Cardiac fibroblast (primary cell): ENCODE measurements around the gene PAM.
"Not testable (repeated sequence)": the region's sequence is repeated elsewhere in the genome, so short reads cannot be mapped to it uniquely, and the experiment has no call there.

ENCODE experiments used
- DNase-seq, 2 donors: peaks; one replicate each; pipeline versions ENCODE4 v3.0.0 to v3.0.0-alpha.2; 2010; ENCODE audit warnings: low read depth in 2 of 2
- H3K4me3 ChIP-seq, 2 donors: replicated peaks in 1 of 2; 1 replicate in 1 of 2; 2 replicates in 1 of 2; pipeline ENCODE4 v1.5.1; 2011; ENCODE audit warnings: low read depth in 2 of 2, low read length in 2 of 2, mild to moderate bottlenecking in 2 of 2, moderate library complexity in 1 of 2
- TF ChIP-seq, protein P1 (sequence below): IDR thresholded peaks from one replicate; pipeline ENCODE4 v1.5.1; 2011; ENCODE audit warnings: low read depth, mild to moderate bottlenecking, low read length, inconsistent platforms

The PAM gene

GRCh38 chr5:102750151-102750834 lies 4.8 kb upstream of the PAM start:
- TF ChIP-seq, protein P1, sequence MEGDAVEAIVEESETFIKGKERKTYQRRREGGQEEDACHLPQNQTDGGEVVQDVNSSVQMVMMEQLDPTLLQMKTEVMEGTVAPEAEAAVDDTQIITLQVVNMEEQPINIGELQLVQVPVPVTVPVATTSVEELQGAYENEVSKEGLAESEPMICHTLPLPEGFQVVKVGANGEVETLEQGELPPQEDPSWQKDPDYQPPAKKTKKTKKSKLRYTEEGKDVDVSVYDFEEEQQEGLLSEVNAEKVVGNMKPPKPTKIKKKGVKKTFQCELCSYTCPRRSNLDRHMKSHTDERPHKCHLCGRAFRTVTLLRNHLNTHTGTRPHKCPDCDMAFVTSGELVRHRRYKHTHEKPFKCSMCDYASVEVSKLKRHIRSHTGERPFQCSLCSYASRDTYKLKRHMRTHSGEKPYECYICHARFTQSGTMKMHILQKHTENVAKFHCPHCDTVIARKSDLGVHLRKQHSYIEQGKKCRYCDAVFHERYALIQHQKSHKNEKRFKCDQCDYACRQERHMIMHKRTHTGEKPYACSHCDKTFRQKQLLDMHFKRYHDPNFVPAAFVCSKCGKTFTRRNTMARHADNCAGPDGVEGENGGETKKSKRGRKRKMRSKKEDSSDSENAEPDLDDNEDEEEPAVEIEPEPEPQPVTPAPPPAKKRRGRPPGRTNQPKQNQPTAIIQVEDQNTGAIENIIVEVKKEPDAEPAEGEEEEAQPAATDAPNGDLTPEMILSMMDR = no peak
- no peak overlapping the region for H3K4me3 ChIP-seq
- no peak for DNase-seq

DNA sequence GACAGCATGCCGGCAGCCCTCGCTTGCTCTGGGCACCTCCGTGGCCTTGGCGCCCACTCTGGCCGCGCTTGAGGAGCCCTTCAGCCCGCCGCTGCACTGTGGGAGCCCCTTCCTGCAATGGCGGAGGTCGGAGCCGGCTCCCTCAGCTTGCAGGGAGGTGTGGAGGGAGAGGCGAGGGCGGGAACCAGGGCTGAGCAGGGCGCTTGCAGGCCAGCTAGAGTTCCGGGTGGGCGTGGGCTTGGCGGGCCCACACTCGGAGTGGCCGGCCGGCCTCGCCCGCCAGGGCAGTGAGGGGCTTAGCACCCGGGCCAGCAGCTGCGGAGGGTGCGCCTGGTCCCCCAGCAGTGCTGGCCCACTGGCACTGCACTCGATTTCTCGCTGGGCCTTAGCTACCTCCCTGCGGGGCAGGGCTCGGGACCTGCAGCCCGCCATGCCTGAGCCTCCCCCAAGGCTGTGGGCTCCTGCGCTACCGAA lies 3.2 kb upstream of the PAM start:
- DNase-seq, H3K4me3 ChIP-seq: not testable (repeated sequence)

GRCh38 chr5:102753889-102754766 lies 977 bp upstream of the PAM start:
- H3K4me3 ChIP-seq = peak overlapping the region; percentile 88 to 92
- TF ChIP-seq, protein P1 = no peak
- DNase-seq = no peak

GRCh38 chr5:102755686-102756371 lies 724 bp downstream of the PAM start:
- peak; percentile 80 to 91 for DNase-seq
- H3K4me3 ChIP-seq = peak overlapping the region; percentile 88 to 92
- TF ChIP-seq, protein P1 = no peak

- peak; percentile 24 to 63 for DNase-seq
- TF ChIP-seq, protein P1 = no peak
- no peak overlapping the region for H3K4me3 ChIP-seq
Measured at GRCh38 chr5:102758576-102758975, 3.5 kb downstream of the PAM start.

GRCh38 chr5:102759289-102759688 lies 4.2 kb downstream of the PAM start:
- no peak overlapping the region for H3K4me3 ChIP-seq
- TF ChIP-seq, protein P1 = no peak

DNA sequence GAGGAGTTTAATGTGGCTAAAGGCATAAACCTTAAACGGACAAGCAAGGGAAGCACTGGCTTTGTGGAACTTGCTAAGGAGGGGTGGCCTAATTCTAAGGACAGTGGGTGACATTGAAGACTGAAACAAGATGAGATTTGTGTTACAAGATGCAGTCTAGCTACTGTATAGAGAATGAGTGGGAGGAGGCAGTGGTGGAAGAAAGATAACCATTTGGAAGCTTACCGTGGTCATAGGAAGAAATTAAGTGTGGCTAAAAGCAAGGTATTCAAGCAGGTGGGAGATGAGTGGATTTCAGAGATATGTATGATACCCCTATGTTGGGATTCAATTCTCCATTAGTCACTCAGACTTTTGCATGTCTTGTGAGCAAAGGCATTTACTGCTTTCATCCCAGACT lies 4.6 kb downstream of the PAM start:
- H3K4me3 ChIP-seq = no peak overlapping the region
- DNase-seq = no peak
- TF ChIP-seq, protein P1 = no peak

More at GRCh38 chr5:102759289-102759688, 4.2 kb downstream of the PAM start:
- DNase-seq = no peak
